Measurements from ENCODE around the gene P4HA2. TPM values are rescaled to one million over a fixed set of nuclear protein-coding genes. Genes with fewer than 3 reads are reported as not detected.
A peak's percentile ranks its signal among the peaks of the same experiment; 100 is the strongest.

The P4HA2 gene
- total RNA-seq, 2 donors from 2014 or later = 53.7 to 79.6 TPM

GRCh38 chr5:132259069-132259851, 31.6 kb upstream of the P4HA2 start:
- Histone ChIP-seq H3K9ac (ENCODE audit: low read depth in 2 of 2, low read length in 2 of 2) (peak overlapping the region; percentile 69 to 73), H3K4me3 (peak overlapping the region; percentile 40), H3K27ac (peak overlapping the region; percentile 83), H3K27me3 (no peaks in the 10 kb centered on the region), H3K9me3 (no peaks in the 10 kb centered on the region), H3K36me3 (no peaks in the 10 kb centered on the region), H3K4me1 (peaks cover 4% of the 10 kb centered on the region)
- DNase-seq = peak; percentile 28
- intact Hi-C loops (cut with DNase I) = no loop called here
- no peak for TF ChIP-seq CTCF (IDR thresholded peaks at IDR 0.05)

GRCh38 chr5:132258102-132259068, 30.7 kb upstream of the P4HA2 start:
- H3K9ac ChIP-seq (ENCODE audit: low read depth in 2 of 2, low read length in 2 of 2) = peak overlapping the region; percentile 69 to 73
- DNase-seq = peak; percentile 23

GRCh38 chr5:132257131-132258101, 29.8 kb upstream of the P4HA2 start, which contains the start of gene PDLIM4:
TSS of gene PDLIM4 (plus strand) at chr5:132257696. CDS start at chr5:132257735, 39 bp downstream.
- intact Hi-C loops (cut with DNase I) = no loop called here
- peak within 1 kb of the TSS; percentile 69 to 73 for H3K9ac ChIP-seq (ENCODE audit: low read depth in 2 of 2, low read length in 2 of 2)

More at GRCh38 chr5:132258102-132259068, 30.7 kb upstream of the P4HA2 start:
- no peak for TF ChIP-seq CTCF (IDR thresholded peaks at IDR 0.05)
- Histone ChIP-seq H3K27ac (peak overlapping the region; percentile 83), H3K4me1 (peaks cover 2% of the 10 kb centered on the region), H3K9me3 (no peaks in the 10 kb centered on the region), H3K4me3 (peak overlapping the region; percentile 40), H3K27me3 (no peaks in the 10 kb centered on the region), H3K36me3 (no peaks in the 10 kb centered on the region)
- intact Hi-C loops (cut with DNase I) = no loop called here

GRCh38 chr5:132256783-132257130, 29.1 kb upstream of the P4HA2 start:
- Histone ChIP-seq H3K36me3 (no peaks in the 10 kb centered on the region), H3K27ac (peak overlapping the region; percentile 34), H3K9ac (ENCODE audit: low read depth in 2 of 2, low read length in 2 of 2) (peak overlapping the region in 1 of 2 donors; percentile 64), H3K4me1 (no peaks in the 10 kb centered on the region), H3K4me3 (peak overlapping the region; percentile 2), H3K9me3 (no peaks in the 10 kb centered on the region), H3K27me3 (no peaks in the 10 kb centered on the region)
- DNase-seq = no peak
- TF ChIP-seq CTCF (IDR thresholded peaks at IDR 0.05) = no peak
- intact Hi-C loops (cut with DNase I) = no loop called here

More at GRCh38 chr5:132257131-132258101, 29.8 kb upstream of the P4HA2 start, which contains the start of gene PDLIM4:
- TF ChIP-seq CTCF (IDR thresholded peaks at IDR 0.05) = no peak
- Histone ChIP-seq H3K27ac (peak within 1 kb of the TSS; percentile 83), H3K27me3 (no peaks in the 10 kb centered on the region), H3K9me3 (no peaks in the 10 kb centered on the region), H3K4me3 (peak within 1 kb of the TSS; percentile 40), H3K36me3 (no peaks in the 10 kb centered on the region), H3K4me1 (no peaks in the 10 kb centered on the region)
- DNase-seq = peak; percentile 23

All from colonic mucosa (tissue), 4 donors.